ENCODE results near the gene HHLA2.
A peak's percentile ranks its signal among the peaks of the same experiment; 100 is the strongest.

DNA sequence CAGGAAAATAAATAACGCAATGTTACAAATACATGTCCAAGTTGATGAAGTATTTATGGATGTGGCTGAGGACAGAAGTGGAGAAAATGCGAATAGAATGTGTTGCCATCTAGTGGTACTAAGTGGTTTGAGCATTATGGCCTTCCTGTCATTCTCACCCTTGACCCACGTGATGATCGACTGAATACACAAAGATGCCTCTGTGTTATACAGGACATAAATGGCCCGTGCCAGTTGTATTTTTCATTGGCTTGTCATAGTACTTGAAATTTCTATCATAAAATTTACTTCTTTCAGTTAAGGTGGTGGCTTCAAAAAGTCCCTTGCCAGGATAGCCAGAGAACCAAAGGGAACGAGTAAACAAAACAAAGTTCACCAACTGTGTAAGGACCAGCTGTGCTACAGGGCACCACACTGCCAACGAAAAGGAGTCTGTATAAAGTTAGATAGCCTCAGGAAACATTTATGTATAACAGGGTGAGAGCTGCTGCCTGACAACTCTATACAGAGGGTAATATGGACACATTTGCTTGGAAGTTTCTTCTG, 110.4 kb downstream of the HHLA2 start:
- TF ChIP-seq CTCF (optimal IDR thresholded peaks at IDR 0.05 in 1 of 3, IDR thresholded peaks at IDR 0.05 in 1 of 3, conservative IDR thresholded peaks at IDR 0.05 in 1 of 3; ENCODE audit: extremely low read depth in 1 of 3, insufficient read depth in 2 of 3, low read length in 3 of 3) (peak; percentile 48 to 70 (median 68)), EZH2 (IDR thresholded peaks at IDR 0.05; ENCODE audit: low read length) (no peak)

Measured in keratinocyte (primary cell).